ENCODE results near the gene ZDHHC14.
A peak's percentile ranks its signal among the peaks of the same experiment; 100 is the strongest.
"Not testable (repeated sequence)": the region's sequence is repeated elsewhere in the genome, so short reads cannot be mapped to it uniquely, and the experiment has no call there.

The ZDHHC14 gene

DNA sequence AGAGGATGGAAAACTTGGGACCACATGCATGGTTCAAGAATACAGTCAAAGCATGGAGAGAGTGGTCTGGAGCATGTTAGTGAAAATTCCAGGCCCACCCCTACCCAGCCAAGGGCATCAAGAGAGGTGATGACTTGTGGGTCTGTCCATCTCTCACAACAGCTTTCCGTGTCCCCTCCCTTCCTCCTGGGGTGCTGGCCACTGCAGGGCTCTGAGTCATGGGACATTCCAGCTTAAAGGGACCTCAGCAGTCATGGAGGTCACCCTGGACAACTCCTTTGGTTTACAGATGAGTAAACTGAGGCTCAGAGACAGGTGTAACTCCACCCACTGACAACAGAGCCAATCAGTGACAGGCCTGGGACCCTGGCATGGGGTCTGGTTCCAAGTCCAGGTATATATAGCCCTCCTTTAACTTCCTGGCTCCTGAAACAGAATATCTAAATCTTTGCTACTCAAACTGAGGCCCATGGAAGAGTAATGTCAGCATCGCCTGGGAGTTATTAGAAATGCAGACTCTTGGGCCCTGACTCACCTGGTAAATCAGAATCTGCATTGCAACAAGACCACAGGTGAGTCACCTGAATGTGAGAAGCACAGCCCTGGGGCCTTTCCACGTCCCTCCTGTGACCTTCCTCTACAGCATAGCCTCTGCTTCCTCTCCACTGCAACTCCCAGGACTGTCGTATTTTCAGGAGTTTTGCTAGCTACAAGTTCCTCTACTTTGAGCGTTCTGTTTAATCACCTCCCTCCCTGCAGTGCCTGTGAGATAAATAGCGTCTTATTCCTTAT lies 170.2 kb downstream of the ZDHHC14 start:
- Mint-ChIP-seq H3K36me3 (ENCODE audit: low read depth) (no peaks in the 10 kb centered on the region), H3K27me3 (ENCODE audit: low read depth) (peaks cover 16% of the 10 kb centered on the region), H3K4me3 (no peak overlapping the region), H3K27ac (no peak overlapping the region), H3K9me3 (no peaks in the 10 kb centered on the region), H3K4me1 (ENCODE audit: low read depth) (peaks cover 20% of the 10 kb centered on the region)
- no peak for DNase-seq (ENCODE audit: low spot score)

- no peak overlapping the region for H3K4me3 Mint-ChIP-seq
- H3K9me3 Mint-ChIP-seq, result no peaks in the 10 kb centered on the region
- DNase-seq (ENCODE audit: low spot score), result no peak
- no peak overlapping the region for H3K27ac Mint-ChIP-seq
- H3K27me3 Mint-ChIP-seq (ENCODE audit: low read depth), result peaks cover 13% of the 10 kb centered on the region
- H3K4me1 Mint-ChIP-seq (ENCODE audit: low read depth), result peaks cover 27% of the 10 kb centered on the region
- H3K36me3 Mint-ChIP-seq (ENCODE audit: low read depth), result no peaks in the 10 kb centered on the region
Measured at GRCh38 chr6:157552081-157552747, 171.2 kb downstream of the ZDHHC14 start.

GRCh38 chr6:157552820-157553485 lies 172.0 kb downstream of the ZDHHC14 start:
- Mint-ChIP-seq H3K27me3 (ENCODE audit: low read depth) (peaks cover 13% of the 10 kb centered on the region), H3K36me3 (ENCODE audit: low read depth) (no peaks in the 10 kb centered on the region), H3K27ac (no peak overlapping the region), H3K4me1 (ENCODE audit: low read depth) (peaks cover 34% of the 10 kb centered on the region), H3K4me3 (no peak overlapping the region), H3K9me3 (no peaks in the 10 kb centered on the region)
- DNase-seq (ENCODE audit: low spot score), result no peak

DNA sequence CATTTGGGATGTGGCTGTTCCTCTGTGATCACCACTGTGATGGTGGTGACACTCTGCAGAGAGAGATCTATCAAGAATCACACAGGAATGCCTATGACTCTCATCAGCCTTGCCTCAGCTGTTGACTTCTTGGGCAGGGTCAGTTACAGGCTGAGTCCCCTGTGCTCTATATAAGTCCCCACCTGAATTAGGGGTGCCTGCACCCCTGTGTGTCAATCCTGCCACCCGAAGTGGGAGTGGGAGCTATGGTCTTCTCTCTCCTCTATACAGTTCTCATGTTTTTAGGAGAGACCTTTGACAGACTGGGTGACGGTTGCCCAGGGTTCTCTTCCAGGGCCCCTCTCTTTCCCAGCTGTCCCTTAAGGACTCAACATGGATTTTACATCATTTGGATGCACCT lies 173.8 kb downstream of the ZDHHC14 start:
- peaks cover 36% of the 10 kb centered on the region for H3K4me1 Mint-ChIP-seq (ENCODE audit: low read depth)
- H3K27ac Mint-ChIP-seq, result no peak overlapping the region
- no peak overlapping the region for H3K4me3 Mint-ChIP-seq
- H3K36me3 Mint-ChIP-seq (ENCODE audit: low read depth), result peaks cover 2% of the 10 kb centered on the region
- DNase-seq (ENCODE audit: low spot score), result no peak
- peaks cover 17% of the 10 kb centered on the region for H3K27me3 Mint-ChIP-seq (ENCODE audit: low read depth)
- no peaks in the 10 kb centered on the region for H3K9me3 Mint-ChIP-seq

GRCh38 chr6:157555455-157556143 lies 174.6 kb downstream of the ZDHHC14 start:
- Mint-ChIP-seq H3K4me3 (no peak overlapping the region), H3K27me3 (ENCODE audit: low read depth) (peaks cover 17% of the 10 kb centered on the region), H3K9me3 (no peaks in the 10 kb centered on the region), H3K4me1 (ENCODE audit: low read depth) (peaks cover 31% of the 10 kb centered on the region), H3K36me3 (ENCODE audit: low read depth) (peaks cover 2% of the 10 kb centered on the region), H3K27ac (no peak overlapping the region)
- no peak for DNase-seq (ENCODE audit: low spot score)

DNA sequence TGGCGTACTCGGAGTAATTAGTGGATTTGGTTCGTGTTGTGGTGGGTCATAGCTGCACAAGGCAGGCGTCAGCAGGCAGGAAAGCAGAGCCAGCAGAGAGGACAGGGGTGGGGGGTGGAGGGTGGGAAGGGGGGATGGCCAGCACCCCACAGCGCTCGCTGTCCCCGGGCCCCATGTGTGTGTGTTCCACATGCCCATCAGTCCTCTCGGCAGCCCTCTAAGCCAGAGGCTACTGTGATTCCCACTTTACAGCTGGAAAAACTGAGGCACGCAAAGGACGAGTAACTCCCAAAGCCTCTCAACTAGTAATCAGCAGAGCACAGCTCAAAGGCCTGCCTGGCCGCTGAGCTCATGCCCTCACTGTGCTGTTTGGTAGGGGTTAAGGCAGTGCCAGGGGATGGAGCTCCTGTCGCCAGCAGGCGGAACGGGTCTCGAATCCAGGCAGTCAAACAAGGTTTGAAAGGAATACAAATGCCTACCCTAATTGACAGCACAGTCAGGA lies 175.2 kb downstream of the ZDHHC14 start:
- Mint-ChIP-seq H3K36me3 (ENCODE audit: low read depth) (peaks cover 4% of the 10 kb centered on the region), H3K9me3 (no peaks in the 10 kb centered on the region), H3K27me3 (ENCODE audit: low read depth) (peaks cover 17% of the 10 kb centered on the region), H3K4me1 (ENCODE audit: low read depth) (peaks cover 32% of the 10 kb centered on the region), H3K27ac (no peak overlapping the region), H3K4me3 (no peak overlapping the region)
- no peak for DNase-seq (ENCODE audit: low spot score)

DNA sequence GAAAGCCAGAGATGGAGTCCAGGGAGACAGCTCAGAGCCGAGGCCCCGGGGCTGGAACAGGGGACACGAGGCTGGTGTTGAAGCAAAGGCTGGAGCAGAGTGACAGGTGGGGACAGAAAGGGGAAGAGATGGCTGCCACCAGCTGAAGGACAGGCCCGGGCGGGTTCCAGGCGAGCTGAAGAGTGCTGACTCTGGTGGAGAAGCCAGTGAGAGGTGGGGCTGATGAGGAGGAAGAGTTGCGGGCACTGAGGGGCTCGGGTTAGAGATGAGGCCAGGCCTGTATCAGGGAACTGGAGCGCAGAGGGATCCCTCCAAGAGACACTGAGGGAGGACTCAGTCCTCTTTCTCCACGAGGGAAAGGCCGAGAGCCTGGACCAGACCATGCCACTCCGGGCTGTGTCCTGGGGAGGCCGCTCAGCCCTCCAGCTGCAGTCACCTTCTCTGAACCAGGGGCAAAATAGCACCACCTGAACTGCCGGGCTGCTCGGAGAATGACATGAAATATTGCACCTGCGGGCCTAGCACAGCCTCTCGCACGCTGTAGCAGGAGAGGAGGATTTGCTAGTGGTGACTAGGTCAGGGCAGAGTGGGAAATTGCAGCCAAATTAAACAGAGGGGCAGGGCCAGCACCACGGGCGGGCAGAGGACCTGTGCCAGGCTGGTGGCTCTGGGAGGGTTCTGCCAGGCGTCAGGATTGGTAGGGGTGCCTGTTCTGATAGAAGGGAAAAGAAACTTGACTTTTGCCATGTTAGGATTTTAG lies 175.9 kb downstream of the ZDHHC14 start:
- Mint-ChIP-seq H3K36me3 (ENCODE audit: low read depth) (peaks cover 4% of the 10 kb centered on the region), H3K27me3 (ENCODE audit: low read depth) (peaks cover 18% of the 10 kb centered on the region), H3K9me3 (no peaks in the 10 kb centered on the region), H3K27ac (peak overlapping the region; percentile 24), H3K4me3 (peak overlapping the region; percentile 3), H3K4me1 (ENCODE audit: low read depth) (peaks cover 39% of the 10 kb centered on the region)
- DNase-seq (ENCODE audit: low spot score), result no peak

DNA sequence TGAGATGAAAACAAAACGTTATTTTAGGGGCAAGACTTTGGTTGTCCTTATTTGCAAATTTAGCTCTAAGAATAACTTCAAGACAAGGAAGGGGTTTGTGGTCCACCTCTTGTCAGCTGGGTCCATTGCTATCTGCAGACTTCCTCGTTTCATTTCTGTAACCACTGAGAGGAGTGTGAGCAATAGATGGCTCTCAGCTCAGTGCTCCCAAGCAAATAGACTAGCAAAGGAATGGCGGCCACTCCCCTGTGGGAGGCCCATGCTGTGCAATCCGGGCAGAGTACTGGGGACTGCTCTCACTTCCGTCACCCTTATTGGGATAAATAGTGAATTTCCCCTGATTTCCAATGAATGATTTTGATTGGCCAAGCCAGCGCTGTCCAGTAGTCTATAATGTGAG lies 176.6 kb downstream of the ZDHHC14 start:
- Mint-ChIP-seq H3K4me3 (peak overlapping the region; percentile 3), H3K27me3 (ENCODE audit: low read depth) (peaks cover 14% of the 10 kb centered on the region)

GRCh38 chr6:157558049-157558448 lies 177.1 kb downstream of the ZDHHC14 start:
- H3K27me3 Mint-ChIP-seq (ENCODE audit: low read depth), result peaks cover 14% of the 10 kb centered on the region
- H3K27ac Mint-ChIP-seq, result no peak overlapping the region
- no peak for DNase-seq (ENCODE audit: low spot score)
- no peak overlapping the region for H3K4me3 Mint-ChIP-seq
- no peaks in the 10 kb centered on the region for H3K9me3 Mint-ChIP-seq
- peaks cover 46% of the 10 kb centered on the region for H3K4me1 Mint-ChIP-seq (ENCODE audit: low read depth)
- peaks cover 4% of the 10 kb centered on the region for H3K36me3 Mint-ChIP-seq (ENCODE audit: low read depth)

More for the DNA sequence above, 176.6 kb downstream of the ZDHHC14 start:
- H3K27ac Mint-ChIP-seq, result no peak overlapping the region
- no peaks in the 10 kb centered on the region for H3K9me3 Mint-ChIP-seq
- H3K4me1 Mint-ChIP-seq (ENCODE audit: low read depth), result peaks cover 42% of the 10 kb centered on the region
- H3K36me3 Mint-ChIP-seq (ENCODE audit: low read depth), result peaks cover 4% of the 10 kb centered on the region
- no peak for DNase-seq (ENCODE audit: low spot score)

DNA sequence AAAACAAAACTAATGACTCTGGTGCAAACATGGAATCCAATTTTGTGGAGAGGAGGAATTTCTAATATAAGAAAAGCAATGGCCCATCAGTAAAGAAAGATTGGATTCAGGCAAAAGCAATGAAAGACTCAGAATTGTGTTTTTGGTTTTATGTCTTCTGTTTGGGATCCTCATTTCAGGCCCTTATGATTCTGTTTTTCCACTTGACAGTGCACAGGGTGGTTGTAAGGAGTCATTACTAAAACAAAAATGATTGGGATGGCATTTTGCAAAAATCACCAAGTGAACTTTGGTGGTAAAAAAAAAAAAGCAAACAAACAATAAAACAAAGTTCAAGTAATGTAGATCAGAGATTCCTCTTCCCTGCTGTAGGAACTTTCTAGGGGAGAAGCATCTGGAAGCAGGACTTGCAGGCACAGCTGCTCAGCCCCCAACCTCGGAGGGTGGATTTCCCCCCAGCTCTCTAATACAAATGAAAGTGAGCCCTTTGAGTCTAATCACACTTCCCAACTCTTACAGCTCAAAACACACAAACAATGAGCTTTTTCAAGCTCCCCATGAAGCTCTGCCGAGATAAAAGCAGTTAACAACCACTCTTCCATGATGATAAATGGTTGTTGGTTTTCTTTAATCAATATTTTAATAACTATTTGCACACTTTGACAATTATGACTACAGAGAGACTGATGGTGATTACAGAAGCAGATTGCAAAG lies 177.7 kb downstream of the ZDHHC14 start:
- Mint-ChIP-seq H3K9me3 (no peaks in the 10 kb centered on the region), H3K27ac (no peak overlapping the region), H3K36me3 (ENCODE audit: low read depth) (peaks cover 4% of the 10 kb centered on the region), H3K4me1 (ENCODE audit: low read depth) (peaks cover 50% of the 10 kb centered on the region), H3K4me3 (no peak overlapping the region), H3K27me3 (ENCODE audit: low read depth) (peaks cover 16% of the 10 kb centered on the region)
- DNase-seq (ENCODE audit: low spot score), result no peak

DNA sequence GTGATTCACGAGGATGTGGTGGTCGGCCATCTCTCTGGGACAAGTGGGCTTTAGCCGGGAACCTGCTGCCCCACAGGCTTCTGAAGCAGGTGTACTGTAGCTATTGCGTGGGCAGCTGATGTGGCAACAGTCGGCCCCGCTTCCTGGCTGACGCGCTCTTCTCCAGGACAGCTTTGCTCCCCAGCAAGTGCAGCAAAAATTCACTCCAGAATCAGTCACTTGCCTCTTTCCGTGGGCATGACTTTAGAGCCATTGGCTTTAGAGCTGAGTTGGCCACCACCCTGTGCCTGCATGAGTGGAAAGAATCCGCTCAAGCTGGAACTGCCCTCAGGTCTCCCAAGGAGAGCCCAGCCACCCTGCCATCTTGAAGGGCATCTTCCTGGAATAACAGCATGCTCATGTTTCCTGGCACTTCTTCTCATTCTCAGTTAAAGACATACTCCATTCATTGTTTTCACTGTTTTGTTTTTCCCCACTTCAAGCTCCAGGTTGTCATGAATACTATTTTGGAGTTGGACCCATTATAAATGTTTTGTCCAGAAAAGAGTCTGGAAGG lies 178.3 kb downstream of the ZDHHC14 start:
- Mint-ChIP-seq H3K27ac (no peak overlapping the region), H3K27me3 (ENCODE audit: low read depth) (peaks cover 16% of the 10 kb centered on the region), H3K9me3 (no peaks in the 10 kb centered on the region)

DNA sequence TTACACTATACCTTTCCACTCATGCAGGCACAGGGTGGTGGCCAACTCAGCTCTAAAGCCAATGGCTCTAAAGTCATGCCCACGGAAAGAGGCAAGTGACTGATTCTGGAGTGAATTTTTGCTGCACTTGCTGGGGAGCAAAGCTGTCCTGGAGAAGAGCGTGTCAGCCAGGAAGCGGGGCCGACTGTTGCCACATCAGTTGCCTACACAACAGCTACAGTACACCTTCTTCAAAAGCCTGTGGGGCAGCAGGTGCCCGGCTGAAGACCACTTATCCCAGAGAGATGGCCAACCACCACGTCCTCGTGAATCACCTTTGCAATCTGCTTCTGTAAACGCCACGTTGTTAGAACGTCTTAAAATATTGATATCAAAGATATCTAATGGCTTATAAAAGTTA lies 179.1 kb downstream of the ZDHHC14 start:
- not testable (repeated sequence) for H3K27ac Mint-ChIP-seq; DNase-seq (ENCODE audit: low spot score); H3K9me3 Mint-ChIP-seq; H3K4me3 Mint-ChIP-seq; H3K36me3 Mint-ChIP-seq (ENCODE audit: low read depth)
- Mint-ChIP-seq H3K4me1 (ENCODE audit: low read depth) (peaks cover 56% of the 10 kb centered on the region), H3K27me3 (ENCODE audit: low read depth) (peaks cover 14% of the 10 kb centered on the region)

More for the DNA sequence above, 178.3 kb downstream of the ZDHHC14 start:
- no peak for DNase-seq (ENCODE audit: low spot score)
- no peak overlapping the region for H3K4me3 Mint-ChIP-seq
- peaks cover 56% of the 10 kb centered on the region for H3K4me1 Mint-ChIP-seq (ENCODE audit: low read depth)
- peaks cover 4% of the 10 kb centered on the region for H3K36me3 Mint-ChIP-seq (ENCODE audit: low read depth)
